WTC11 (cell line): ENCODE data around the gene GNG2. TPM values are rescaled to one million over a fixed set of nuclear protein-coding genes. Genes with fewer than 3 reads are reported as not detected.

ENCODE experiments used
- ATAC-seq: fragments of 200-7000 bp; cut with Tn5 transposase; 2 replicates; pipeline ENCODE4 v1.10.0; 2021; ENCODE audit warnings: mild to moderate bottlenecking, moderate library complexity
- CTCF ChIA-PET: fragments of 300-600 bp; sonication (Branson Sonifier 250); formaldehyde crosslinking; loops from one replicate; lab custom pipeline; 2021; ENCODE audit warnings: antibody characterized with exemption; lab: Charles Lee
- POLR2A ChIA-PET: fragments of 350-600 bp; sonication (Branson Sonifier 250); formaldehyde crosslinking; loops from one replicate; lab custom pipeline; 2021; ENCODE audit warnings: antibody characterized with exemption; lab: Charles Lee
- DNase-seq: peaks from one replicate; pipeline ENCODE4 v3.0.0; 2021; ENCODE audit warnings: low spot score
- H3K27ac Mint-ChIP-seq: 2 replicates; pipeline ENCODE4 v1.8.0; 2021; ENCODE audit warnings: mixed read lengths
- H3K27me3 Mint-ChIP-seq: 2 replicates; pipeline ENCODE4 v1.8.0; 2021; ENCODE audit warnings: low read depth, mild to moderate bottlenecking, moderate library complexity, mixed read lengths
- H3K36me3 Mint-ChIP-seq: 2 replicates; pipeline ENCODE4 v1.8.0; 2021; ENCODE audit warnings: mixed read lengths
- H3K4me1 Mint-ChIP-seq: 2 replicates; pipeline ENCODE4 v1.8.0; 2022; ENCODE audit warnings: mixed read lengths
- H3K4me3 Mint-ChIP-seq: 2 replicates; pipeline ENCODE4 v1.8.0; 2021; ENCODE audit warnings: mild to moderate bottlenecking, moderate library complexity, mixed read lengths
- H3K9me3 Mint-ChIP-seq: 2 replicates; pipeline ENCODE4 v1.8.0; 2021; ENCODE audit warnings: mixed read lengths
- ARID4B ChIP-seq: sonication (generic); formaldehyde crosslinking; IDR thresholded peaks from 2 replicates; pipeline ENCODE4 v1.8.0; 2023; ENCODE audit warnings: missing genetic modification reagents, mild to moderate bottlenecking, borderline replicate concordance
- ATF1 ChIP-seq: sonication (generic); formaldehyde crosslinking; IDR thresholded peaks from 2 replicates; pipeline ENCODE4 v1.8.1; 2023; ENCODE audit warnings: mild to moderate bottlenecking, moderate library complexity, missing genetic modification reagents
- CREM ChIP-seq: sonication (generic); formaldehyde crosslinking; IDR thresholded peaks from 2 replicates; pipeline ENCODE4 v1.8.1; 2022; ENCODE audit warnings: mild to moderate bottlenecking, missing genetic modification reagents, moderate library complexity
- CTCF ChIP-seq: fragments of 200-600 bp; IDR thresholded peaks from 2 replicates; pipeline ENCODE4 v1.8.0; 2022; ENCODE audit warnings: antibody characterized with exemption
- E2F1 ChIP-seq: sonication (generic); formaldehyde crosslinking; IDR thresholded peaks from 2 replicates; pipeline ENCODE4 v1.8.0; 2022; ENCODE audit warnings: mild to moderate bottlenecking, missing genetic modification reagents
- ELF4 ChIP-seq: sonication (generic); formaldehyde crosslinking; IDR thresholded peaks from 2 replicates; pipeline ENCODE4 v1.8.1; 2022; ENCODE audit warnings: low read depth, mild to moderate bottlenecking, moderate library complexity, missing genetic modification reagents
- GTF2I ChIP-seq: fragments of 250-450 bp; sonication (Bioruptor Pico); conservative IDR thresholded peaks from 2 replicates; pipeline ENCODE4 v1.4.0; 2021; ENCODE audit warnings: mild to moderate bottlenecking
- HMGA2 ChIP-seq: fragments of 250-450 bp; sonication (Bioruptor Pico); IDR thresholded peaks from 2 replicates; pipeline ENCODE4 v1.4.0; 2021; ENCODE audit warnings: mild to moderate bottlenecking, moderate library complexity
- JAZF1 ChIP-seq: fragments of 250-450 bp; sonication (Bioruptor Pico); IDR thresholded peaks from 2 replicates; pipeline ENCODE4 v1.9.0; 2021; ENCODE audit warnings: moderate library complexity, mild to moderate bottlenecking, inconsistent platforms
- KAT7 ChIP-seq: sonication (generic); formaldehyde crosslinking; IDR thresholded peaks from 2 replicates; pipeline ENCODE4 v1.8.1; 2023; ENCODE audit warnings: missing genetic modification reagents, mild to moderate bottlenecking, borderline replicate concordance
- MYBL2 ChIP-seq: sonication (generic); formaldehyde crosslinking; IDR thresholded peaks from 2 replicates; pipeline ENCODE4 v1.8.1; 2023; ENCODE audit warnings: mild to moderate bottlenecking, moderate library complexity, missing genetic modification reagents
- NFYB ChIP-seq: sonication (generic); formaldehyde crosslinking; conservative IDR thresholded peaks from 2 replicates; pipeline ENCODE4 v1.8.0; 2022; ENCODE audit warnings: low read depth, missing genetic modification reagents
- PREB ChIP-seq: sonication (generic); formaldehyde crosslinking; IDR thresholded peaks from 2 replicates; pipeline ENCODE4 v1.8.1; 2022; ENCODE audit warnings: mild to moderate bottlenecking, missing genetic modification reagents, moderate library complexity, borderline replicate concordance
- SMAD3 ChIP-seq: sonication (generic); formaldehyde crosslinking; IDR thresholded peaks from 2 replicates; pipeline ENCODE4 v1.8.0; 2022; ENCODE audit warnings: missing genetic modification reagents, mild to moderate bottlenecking, borderline replicate concordance
- TCF7 ChIP-seq: sonication (generic); formaldehyde crosslinking; IDR thresholded peaks from 2 replicates; pipeline ENCODE4 v1.8.0; 2022; ENCODE audit warnings: mild to moderate bottlenecking, low read depth, missing genetic modification reagents, moderate library complexity
- TEAD4 ChIP-seq: sonication (generic); formaldehyde crosslinking; IDR thresholded peaks from 2 replicates; pipeline ENCODE4 v1.8.0; 2022; ENCODE audit warnings: mild to moderate bottlenecking, missing genetic modification reagents
- TP53 ChIP-seq: sonication (generic); formaldehyde crosslinking; IDR thresholded peaks from 2 replicates; pipeline ENCODE4 v1.8.1; 2023; ENCODE audit warnings: mild to moderate bottlenecking, missing genetic modification reagents
- ZBTB21 ChIP-seq: sonication (generic); formaldehyde crosslinking; IDR thresholded peaks from 2 replicates; pipeline ENCODE4 v1.8.1; 2023; ENCODE audit warnings: mild to moderate bottlenecking, missing genetic modification reagents, borderline replicate concordance
- ZNF138 ChIP-seq: sonication (generic); formaldehyde crosslinking; conservative IDR thresholded peaks from 2 replicates; pipeline ENCODE4 v1.8.1; 2022; ENCODE audit warnings: mild to moderate bottlenecking, moderate library complexity, missing genetic modification reagents
- ZNF423 ChIP-seq: fragments of 250-450 bp; sonication (Bioruptor Pico); IDR thresholded peaks from 2 replicates; pipeline ENCODE4 v2.1.2; 2022; ENCODE audit warnings: mild to moderate bottlenecking, moderate library complexity
- total RNA-seq: library from RNA; stranded (reverse); gene quantifications from 3 replicates; pipeline ENCODE4 v1.2.3, GENCODE V29; 2021

The GNG2 gene
- total RNA-seq, 1 experiment from 2014 or later: 10.7 TPM

GRCh38 chr14:51979088-51979709 is 118.8 kb downstream of the GNG2 start:
- POLR2A ChIA-PET: no interaction called here
- Mint-ChIP-seq H3K27ac (no peak overlapping the region), H3K4me3 (no peak overlapping the region), H3K9me3 (no peaks in the 10 kb centered on the region), H3K36me3 (no peaks in the 10 kb centered on the region), H3K27me3 (peaks cover 7% of the 10 kb centered on the region), H3K4me1 (peaks cover 7% of the 10 kb centered on the region)
- CTCF ChIA-PET: interaction anchor here (0.6 to 3.0 kb wide), 32 partner anchors 9 to 701 kb away, joined by 3 to 23 read pairs (median 4); partner anchors contain the start of genes GNG2 and RTRAF
- DNase-seq (peak; percentile 87), ATAC-seq (peak; percentile 90)
- no peak for TF ChIP-seq PREB (CRISPR knock-in tag)
- no peak for TF ChIP-seq ZNF138
- no peak for TF ChIP-seq KAT7
- TF ChIP-seq ZBTB21: no peak
- no peak for TF ChIP-seq ZNF423 (CRISPR knock-in tag)
- TF ChIP-seq CTCF: peak; percentile 95

- Mint-ChIP-seq H3K27ac (no peak overlapping the region), H3K36me3 (no peaks in the 10 kb centered on the region), H3K4me3 (no peak overlapping the region), H3K27me3 (peaks cover 11% of the 10 kb centered on the region), H3K9me3 (no peaks in the 10 kb centered on the region), H3K4me1 (0 out of 2 replicates have a peak, but pooled peaks cover 2% of the 10 kb centered on the region)
- ChIA-PET CTCF (interaction anchor here (1.3 to 1.4 kb wide), 2 partner anchors 13 to 205 kb away, joined by 3 read pairs; no protein-coding TSS in a partner anchor), POLR2A (no interaction called here)
- DNase-seq (no peak), ATAC-seq (no peak)
- TF ChIP-seq ARID4B (CRISPR knock-in tag) (no peak), JAZF1 (CRISPR knock-in tag) (no peak), TP53 (CRISPR knock-in tag) (no peak), TCF7 (CRISPR knock-in tag) (no peak), CREM (CRISPR knock-in tag) (no peak), MYBL2 (CRISPR knock-in tag) (no peak), ATF1 (CRISPR knock-in tag) (no peak), TEAD4 (CRISPR knock-in tag) (no peak), ZNF138 (no peak), GTF2I (CRISPR knock-in tag) (no peak), HMGA2 (no peak), CTCF (no peak), SMAD3 (CRISPR knock-in tag) (no peak), NFYB (CRISPR knock-in tag) (no peak), ELF4 (no peak), E2F1 (CRISPR knock-in tag) (no peak)
Observed at GRCh38 chr14:51981218-51981854, 120.9 kb downstream of the GNG2 start.
